Keratinocyte (primary cell): ENCODE data around the gene SAC3D1.

Experiments used
- EZH2 ChIP-seq: IDR thresholded peaks from one replicate; pipeline ENCODE4 v1.6.1; 2012; ENCODE audit warnings: inconsistent platforms, mild to moderate bottlenecking, low read length, moderate library complexity
- TF ChIP-seq, protein P1 (sequence below), 3 experiments: IDR thresholded peaks in 1 of 3; conservative IDR thresholded peaks in 1 of 3; optimal IDR thresholded peaks in 1 of 3; 2 replicates in 2 of 3; 3 replicates in 1 of 3; pipeline versions ENCODE3 to v1.5.1; 2011; ENCODE audit warnings: low read length in 3 of 3, mild to moderate bottlenecking in 3 of 3, moderate library complexity in 2 of 3, control low read depth in 1 of 3, inconsistent platforms in 1 of 3; ENCODE audit not compliant: insufficient read depth in 2 of 3; ENCODE audit errors: extremely low read depth in 1 of 3

DNA sequence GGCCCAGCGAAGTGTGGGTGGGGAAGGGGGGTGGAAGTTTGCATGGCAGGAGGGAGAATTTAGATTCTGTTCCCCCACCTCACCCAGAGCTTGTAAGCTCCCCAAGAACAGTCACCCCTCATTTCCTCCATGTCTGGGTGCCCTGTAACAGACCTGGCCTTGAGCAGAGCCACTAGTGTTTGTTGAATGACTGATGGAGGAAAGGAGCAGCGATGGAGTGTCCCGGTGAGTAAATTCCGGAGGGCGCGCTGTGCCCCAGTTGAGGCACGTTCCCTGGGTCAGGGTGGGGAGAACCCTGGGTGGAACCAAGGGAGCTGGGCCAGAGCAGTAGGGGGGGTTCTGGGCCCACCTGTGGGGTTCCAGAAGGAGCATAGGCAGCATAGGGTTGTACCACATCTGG, 16.5 kb downstream of the SAC3D1 start:
- TF ChIP-seq, protein P1, sequence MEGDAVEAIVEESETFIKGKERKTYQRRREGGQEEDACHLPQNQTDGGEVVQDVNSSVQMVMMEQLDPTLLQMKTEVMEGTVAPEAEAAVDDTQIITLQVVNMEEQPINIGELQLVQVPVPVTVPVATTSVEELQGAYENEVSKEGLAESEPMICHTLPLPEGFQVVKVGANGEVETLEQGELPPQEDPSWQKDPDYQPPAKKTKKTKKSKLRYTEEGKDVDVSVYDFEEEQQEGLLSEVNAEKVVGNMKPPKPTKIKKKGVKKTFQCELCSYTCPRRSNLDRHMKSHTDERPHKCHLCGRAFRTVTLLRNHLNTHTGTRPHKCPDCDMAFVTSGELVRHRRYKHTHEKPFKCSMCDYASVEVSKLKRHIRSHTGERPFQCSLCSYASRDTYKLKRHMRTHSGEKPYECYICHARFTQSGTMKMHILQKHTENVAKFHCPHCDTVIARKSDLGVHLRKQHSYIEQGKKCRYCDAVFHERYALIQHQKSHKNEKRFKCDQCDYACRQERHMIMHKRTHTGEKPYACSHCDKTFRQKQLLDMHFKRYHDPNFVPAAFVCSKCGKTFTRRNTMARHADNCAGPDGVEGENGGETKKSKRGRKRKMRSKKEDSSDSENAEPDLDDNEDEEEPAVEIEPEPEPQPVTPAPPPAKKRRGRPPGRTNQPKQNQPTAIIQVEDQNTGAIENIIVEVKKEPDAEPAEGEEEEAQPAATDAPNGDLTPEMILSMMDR (optimal IDR thresholded peaks at IDR 0.05 in 1 of 3, IDR thresholded peaks at IDR 0.05 in 1 of 3, conservative IDR thresholded peaks at IDR 0.05 in 1 of 3; ENCODE audit: extremely low read depth in 1 of 3, insufficient read depth in 2 of 3, low read length in 3 of 3): no peak
- TF ChIP-seq EZH2: no peak
